A673 (cell line): ENCODE data around the gene CRYBB1. TPM values are rescaled to one million over a fixed set of nuclear protein-coding genes. Genes with fewer than 3 reads are reported as not detected.

Source experiments
- BruUV-seq: library from RNA; stranded (reverse); fragments of 400-500 nt; replicated peaks from 2 replicates; lab custom pipeline; 2021; lab: Mats Ljungman, UMichigan
- CTCF ChIA-PET: fragments of 300-600 bp; sonication (Branson Sonifier 250); formaldehyde crosslinking; loops from one replicate; lab custom pipeline; 2022; ENCODE audit warnings: antibody characterized with exemption; lab: Charles Lee
- POLR2A ChIA-PET: fragments of 300-600 bp; sonication (Branson Sonifier 250); formaldehyde crosslinking; loops from one replicate; lab custom pipeline; 2022; ENCODE audit warnings: antibody characterized with exemption; ENCODE audit not compliant: low non-redundant PET; lab: Charles Lee
- DNase-seq: peaks from one replicate; pipeline ENCODE4 v3.0.0-alpha.2; 2015; ENCODE audit warnings: low spot score
- H3K27ac ChIP-seq: fragments of 200-600 bp; sonication (generic); 2 replicates; pipeline ENCODE4 v1.5.1; 2016; ENCODE audit warnings: mixed run types, low read depth, mild to moderate bottlenecking, mixed read lengths, antibody characterized with exemption, low read length; ENCODE audit not compliant: poor library complexity, severe bottlenecking
- H3K27me3 ChIP-seq: fragments of 200-600 bp; sonication (generic); replicated peaks from 2 replicates; pipeline ENCODE4 v1.6.1; 2017; ENCODE audit warnings: mixed run types, low read depth, mild to moderate bottlenecking, mixed read lengths, antibody characterized with exemption, low read length; ENCODE audit not compliant: insufficient read depth, poor library complexity
- H3K36me3 ChIP-seq: fragments of 200-600 bp; sonication (generic); 2 replicates; pipeline ENCODE4 v1.6.1; 2016; ENCODE audit warnings: mixed run types, mild to moderate bottlenecking, mixed read lengths, antibody characterized with exemption, low read length; ENCODE audit not compliant: insufficient read depth, poor library complexity, severe bottlenecking
- H3K4me1 ChIP-seq: fragments of 200-600 bp; sonication (generic); 2 replicates; pipeline ENCODE4 v1.6.1; 2017; ENCODE audit warnings: mixed run types, mild to moderate bottlenecking, mixed read lengths, antibody characterized with exemption, low read length; ENCODE audit not compliant: insufficient read depth, poor library complexity, severe bottlenecking
- H3K4me3 ChIP-seq: fragments of 200-600 bp; sonication (generic); 2 replicates; pipeline ENCODE4 v1.5.1; 2016; ENCODE audit warnings: low read depth, mixed run types, mild to moderate bottlenecking, mixed read lengths, low read length; ENCODE audit not compliant: poor library complexity, severe bottlenecking
- H3K9me3 ChIP-seq: fragments of 200-600 bp; sonication (generic); 2 replicates; pipeline ENCODE4 v1.6.1; 2016; ENCODE audit warnings: mixed run types, low read depth, mild to moderate bottlenecking, mixed read lengths, antibody characterized with exemption, low read length; ENCODE audit not compliant: poor library complexity, severe bottlenecking
- CTCF ChIP-seq: fragments of 300-800, 200-600 bp; sonication (generic); conservative IDR thresholded peaks from 2 replicates; pipeline ENCODE4 v1.5.1; 2017; ENCODE audit warnings: low read depth, mild to moderate bottlenecking, antibody characterized with exemption, low read length, moderate library complexity, mixed read lengths
- EZH2 ChIP-seq: fragments of 200-600 bp; sonication (generic); IDR thresholded peaks from 2 replicates; pipeline ENCODE4 v1.6.1; 2017; ENCODE audit warnings: borderline replicate concordance, low read depth, mild to moderate bottlenecking, mixed read lengths, antibody characterized with exemption, low read length; ENCODE audit not compliant: poor library complexity, severe bottlenecking
- intact Hi-C: fragments of 100-400 bp; cut with micrococcal nuclease; formaldehyde crosslinking; loops from one replicate; pipeline ENCODE4 v1.10.0; 2022; ENCODE audit not compliant: unreplicated experiment
- total RNA-seq: library from RNA; stranded (reverse); gene quantifications from 2 replicates; pipeline ENCODE4 v1.2.3, GENCODE V29; 2021

The CRYBB1 gene
- total RNA-seq, 1 experiment from 2014 or later: not detected

GRCh38 chr22:26558248-26558895, 59.5 kb downstream of the CRYBB1 start:
- Histone ChIP-seq H3K36me3 (no peaks in the 10 kb centered on the region), H3K27ac (no peak overlapping the region), H3K4me1 (no peaks in the 10 kb centered on the region), H3K9me3 (no peaks in the 10 kb centered on the region), H3K4me3 (no peak overlapping the region), H3K27me3 (no peaks in the 10 kb centered on the region)
- DNase-seq: no peak
- intact Hi-C loops: no loop called here
- POLR2A ChIA-PET: no interaction called here
- no TSS peak for BruUV-seq
- CTCF ChIA-PET: no interaction called here
- TF ChIP-seq EZH2: no peak
- TF ChIP-seq CTCF: no peak

- POLR2A ChIA-PET: no interaction called here
- H3K4me3 ChIP-seq: no peak overlapping the region
- H3K36me3 ChIP-seq: no peaks in the 10 kb centered on the region
- BruUV-seq: no TSS peak
- DNase-seq: no peak
- H3K4me1 ChIP-seq: peaks cover 3% of the 10 kb centered on the region
- CTCF ChIA-PET: no interaction called here
- H3K27ac ChIP-seq: no peak overlapping the region
- no peaks in the 10 kb centered on the region for H3K9me3 ChIP-seq
- H3K27me3 ChIP-seq: no peaks in the 10 kb centered on the region
- intact Hi-C loops: no loop called here
- TF ChIP-seq CTCF: no peak
Observed at GRCh38 chr22:26556904-26557303, 60.9 kb downstream of the CRYBB1 start.

- Histone ChIP-seq H3K9me3 (no peaks in the 10 kb centered on the region), H3K36me3 (no peaks in the 10 kb centered on the region), H3K4me1 (peaks cover 3% of the 10 kb centered on the region), H3K27ac (no peak overlapping the region), H3K27me3 (no peaks in the 10 kb centered on the region), H3K4me3 (no peak overlapping the region)
- ChIA-PET POLR2A (no interaction called here), CTCF (no interaction called here)
- no peak for DNase-seq
- no TSS peak for BruUV-seq
- intact Hi-C loops: no loop called here
- TF ChIP-seq CTCF (no peak), EZH2 (no peak)
Observed at GRCh38 chr22:26555478-26555877, 62.3 kb downstream of the CRYBB1 start.
